ENCODE data around the gene TTC28.
A peak's percentile ranks its signal among the peaks of the same experiment; 100 is the strongest.

The TTC28 gene

DNA sequence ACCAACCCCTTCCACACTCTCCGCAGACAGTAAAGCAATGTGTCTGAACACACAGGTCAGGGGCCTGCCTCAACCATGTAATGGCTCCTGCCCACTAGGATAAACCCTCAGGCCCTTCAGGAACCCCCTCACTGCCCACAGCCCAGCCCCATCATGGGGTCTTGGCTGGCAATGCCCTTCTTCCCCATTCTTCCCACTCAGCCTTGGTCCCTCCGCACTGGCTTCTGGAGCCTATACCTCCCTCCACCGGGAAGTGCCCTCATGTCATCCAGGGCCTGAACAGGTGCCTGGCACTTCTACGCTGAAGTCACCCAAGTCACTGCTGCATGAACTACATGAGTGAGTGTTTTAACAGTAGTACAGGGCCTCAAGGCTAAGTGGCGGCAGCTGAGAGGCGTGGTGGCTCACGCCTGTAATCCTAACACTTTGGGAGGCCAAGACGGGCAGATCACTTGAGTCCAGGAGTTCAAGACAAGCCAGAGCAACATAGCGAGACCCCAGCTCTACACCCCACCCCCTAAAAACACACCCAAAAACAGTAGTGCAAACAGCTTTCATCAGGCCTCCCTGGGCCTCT lies 685.8 kb downstream of the TTC28 start:
- no peak for TF ChIP-seq CTCF (IDR thresholded peaks at IDR 0.05; ENCODE audit: control extremely low read depth, extremely low read depth, low read depth, missing control alignments)
- ChIA-PET POLR2A (no interaction called here), CTCF (no interaction called here)
- no peak for DNase-seq (ENCODE audit: extremely low spot score)

- POLR2A ChIA-PET = no interaction called here
- TF ChIP-seq CTCF (IDR thresholded peaks at IDR 0.05; ENCODE audit: control extremely low read depth, extremely low read depth, low read depth, missing control alignments) = no peak
- no peak for DNase-seq (ENCODE audit: extremely low spot score)
- CTCF ChIA-PET = interaction anchor here (2.2 kb wide), 1 partner anchor 106 kb away, joined by 8 read pairs; no protein-coding TSS in a partner anchor
These were observed 686.4 kb downstream of the TTC28 start for GRCh38 chr22:27993201-27993635.

GRCh38 chr22:27992294-27993165 lies 687.1 kb downstream of the TTC28 start:
- ChIA-PET CTCF (interaction anchor here (0.9 to 2.2 kb wide), 3 partner anchors 37 to 105 kb away, joined by 3 to 8 read pairs (median 3); no protein-coding TSS in a partner anchor), POLR2A (no interaction called here)
- no peak for TF ChIP-seq CTCF (IDR thresholded peaks at IDR 0.05; ENCODE audit: control extremely low read depth, extremely low read depth, low read depth, missing control alignments)
- DNase-seq (ENCODE audit: extremely low spot score) = no peak

- ChIA-PET POLR2A (no interaction called here), CTCF (interaction anchor here (0.9 to 2.2 kb wide), 5 partner anchors 37 to 111 kb away, joined by 3 to 8 read pairs (median 3); no protein-coding TSS in a partner anchor)
- no peak for TF ChIP-seq CTCF (IDR thresholded peaks at IDR 0.05; ENCODE audit: control extremely low read depth, extremely low read depth, low read depth, missing control alignments)
- no peak for DNase-seq (ENCODE audit: extremely low spot score)
These were observed 687.9 kb downstream of the TTC28 start for GRCh38 chr22:27991586-27992293.

GRCh38 chr22:27990879-27991278 lies 688.8 kb downstream of the TTC28 start:
- ChIA-PET CTCF (interaction anchor here (0.7 to 2.2 kb wide), 6 partner anchors 11 to 110 kb away, joined by 3 to 8 read pairs (median 3); no protein-coding TSS in a partner anchor), POLR2A (no interaction called here)
- DNase-seq (ENCODE audit: extremely low spot score) = peak; percentile 55
- TF ChIP-seq CTCF (IDR thresholded peaks at IDR 0.05; ENCODE audit: control extremely low read depth, extremely low read depth, low read depth, missing control alignments) = peak; percentile 29

GRCh38 chr22:27990451-27990840 lies 689.2 kb downstream of the TTC28 start:
- TF ChIP-seq CTCF (IDR thresholded peaks at IDR 0.05; ENCODE audit: control extremely low read depth, extremely low read depth, low read depth, missing control alignments) = no peak
- CTCF ChIA-PET = interaction anchor here (0.7 to 1.5 kb wide), 4 partner anchors 10 to 110 kb away, joined by 3 read pairs; no protein-coding TSS in a partner anchor
- POLR2A ChIA-PET = no interaction called here
- no peak for DNase-seq (ENCODE audit: extremely low spot score)

Data from GM10248 (cell line).